Rectal smooth muscle tissue (tissue), 1 donor: Measurements from ENCODE around the gene TSG101.

Experiments
- H3K27ac ChIP-seq: one replicate; pipeline ENCODE4 v1.7.0; 2013; ENCODE audit warnings: low read depth, low read length, inconsistent platforms
- H3K27me3 ChIP-seq: one replicate; pipeline ENCODE4 v1.7.0; 2013; ENCODE audit warnings: low read length; ENCODE audit not compliant: control insufficient read depth, insufficient read depth
- H3K36me3 ChIP-seq: one replicate; pipeline ENCODE4 v1.7.0; 2013; ENCODE audit warnings: low read length; ENCODE audit not compliant: control insufficient read depth, insufficient read depth
- H3K4me1 ChIP-seq: one replicate; pipeline ENCODE4 v1.7.0; 2013; ENCODE audit warnings: low read length; ENCODE audit not compliant: control insufficient read depth, insufficient read depth
- H3K4me3 ChIP-seq: one replicate; pipeline ENCODE4 v1.7.0; 2013; ENCODE audit warnings: low read length
- H3K9ac ChIP-seq: one replicate; pipeline ENCODE4 v1.7.0; 2013; ENCODE audit warnings: low read length

TSG101 gene

DNA sequence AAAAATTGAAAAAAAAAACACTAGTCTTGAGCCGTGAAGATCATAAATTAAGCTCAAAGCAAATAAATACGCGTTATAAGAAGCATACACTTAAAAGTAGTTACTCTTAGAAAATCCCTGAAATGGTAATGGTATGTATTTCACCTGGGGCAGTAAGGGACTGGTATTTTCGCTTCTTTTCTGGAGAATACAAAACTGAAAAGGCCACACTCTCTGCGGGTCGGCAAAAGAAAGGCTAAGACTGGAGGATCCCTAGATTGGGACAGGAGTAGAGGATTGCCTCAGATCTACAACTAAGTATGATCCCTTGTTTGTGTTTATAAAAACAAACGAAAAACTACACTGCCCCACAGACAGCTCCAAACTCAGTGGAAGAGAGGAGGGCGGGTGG lies 617 bp downstream of the TSG101 start:
- H3K36me3 ChIP-seq = peaks cover 2% of the 10 kb centered on the region
- H3K27ac ChIP-seq = peak overlapping the region; percentile 98
- H3K27me3 ChIP-seq = no peaks in the 10 kb centered on the region
- peak overlapping the region; percentile 99 for H3K9ac ChIP-seq
- H3K4me1 ChIP-seq = peaks cover 5% of the 10 kb centered on the region
- H3K4me3 ChIP-seq = peak overlapping the region; percentile 99

DNA sequence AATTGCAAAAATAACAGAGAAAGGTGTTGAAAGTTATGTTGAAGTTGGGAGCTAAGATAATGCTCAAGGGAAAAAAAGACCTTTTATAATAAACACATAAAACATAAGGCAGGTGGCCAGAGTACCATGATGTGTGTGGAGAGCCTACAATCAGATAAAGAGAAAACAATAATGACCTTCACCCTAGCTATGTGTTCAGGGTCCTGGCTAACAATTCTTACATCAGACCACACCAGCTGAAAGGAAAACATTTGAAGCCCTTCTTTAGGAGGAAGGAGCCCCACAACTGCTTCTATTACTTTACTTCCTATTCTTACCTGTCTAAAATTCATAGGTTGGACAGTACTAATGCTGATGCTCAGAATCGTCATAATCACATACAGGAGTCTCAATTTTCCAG lies 2.5 kb downstream of the TSG101 start:
- Histone ChIP-seq H3K4me1 (peaks cover 5% of the 10 kb centered on the region), H3K4me3 (no peak overlapping the region), H3K27me3 (no peaks in the 10 kb centered on the region), H3K9ac (no peak overlapping the region), H3K36me3 (peaks cover 2% of the 10 kb centered on the region), H3K27ac (no peak overlapping the region)

- H3K4me1 ChIP-seq = peaks cover 5% of the 10 kb centered on the region
- H3K27ac ChIP-seq = no peak overlapping the region
- H3K4me3 ChIP-seq = no peak overlapping the region
- H3K27me3 ChIP-seq = no peaks in the 10 kb centered on the region
- H3K9ac ChIP-seq = no peak overlapping the region
- H3K36me3 ChIP-seq = peaks cover 5% of the 10 kb centered on the region
Observed at GRCh38 chr11:18523084-18523483, 3.7 kb downstream of the TSG101 start.

DNA sequence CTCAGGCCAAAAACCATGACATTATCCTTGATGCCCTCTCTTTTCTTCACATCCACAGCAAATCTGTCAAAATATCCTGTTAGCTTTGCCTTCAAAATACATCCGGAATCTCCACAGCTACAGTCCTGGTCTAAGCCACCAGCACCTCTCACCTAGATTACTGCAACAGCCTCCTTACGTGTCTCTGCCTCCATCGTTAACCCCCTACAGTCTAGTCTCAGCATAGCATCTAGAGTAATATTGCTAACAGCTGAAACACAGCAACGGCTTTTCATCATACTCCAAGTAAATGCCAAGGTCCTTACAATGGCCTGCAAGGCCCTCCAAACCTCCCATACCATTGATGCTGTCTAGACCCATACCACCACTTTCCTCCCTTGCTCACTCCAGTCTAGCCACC lies 4.4 kb downstream of the TSG101 start:
- peaks cover 5% of the 10 kb centered on the region for H3K36me3 ChIP-seq
- H3K4me3 ChIP-seq = no peak overlapping the region
- H3K9ac ChIP-seq = no peak overlapping the region
- H3K27ac ChIP-seq = no peak overlapping the region
- H3K4me1 ChIP-seq = peaks cover 2% of the 10 kb centered on the region
- no peaks in the 10 kb centered on the region for H3K27me3 ChIP-seq

DNA sequence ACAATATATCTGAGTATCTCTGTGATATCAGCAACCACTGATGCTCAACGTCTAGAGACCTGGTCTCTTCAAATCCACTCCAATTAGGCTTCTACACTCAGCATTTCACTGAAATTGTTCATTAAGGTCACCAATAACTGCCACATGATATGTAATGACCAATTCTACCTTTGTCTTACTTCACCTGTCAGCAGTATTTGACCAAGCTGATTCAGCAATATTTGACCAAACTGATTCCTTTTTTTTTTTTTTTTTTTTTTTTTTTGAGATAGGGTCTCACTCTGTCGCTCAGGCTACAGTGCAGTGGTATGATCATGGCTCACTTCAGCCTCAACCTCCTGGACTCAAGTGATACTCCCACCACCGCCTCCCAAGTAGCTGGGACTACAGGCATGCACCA lies 5.6 kb downstream of the TSG101 start:
- H3K36me3 ChIP-seq = peaks cover 5% of the 10 kb centered on the region
- H3K9ac ChIP-seq = no peak overlapping the region
- H3K4me1 ChIP-seq = no peaks in the 10 kb centered on the region
- no peaks in the 10 kb centered on the region for H3K27me3 ChIP-seq
- no peak overlapping the region for H3K4me3 ChIP-seq
- H3K27ac ChIP-seq = no peak overlapping the region

DNA sequence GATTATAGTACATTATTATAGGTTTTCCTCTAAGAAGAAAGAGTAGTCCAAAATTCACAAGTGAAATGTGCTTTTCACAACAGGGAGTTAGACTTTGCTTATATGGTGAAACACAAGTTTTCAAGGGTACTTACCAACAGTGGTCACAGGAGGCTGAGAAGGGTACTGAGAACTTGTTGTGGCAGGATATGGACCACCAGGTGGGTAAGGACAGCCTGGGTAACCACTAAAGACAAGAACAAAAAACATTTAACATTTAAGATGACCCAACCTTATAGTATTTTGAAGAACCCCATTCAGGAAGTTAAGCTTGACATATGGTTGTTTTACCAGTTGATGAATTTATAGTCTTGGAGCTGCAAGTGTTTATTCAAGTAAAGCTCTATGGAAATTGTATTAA lies 24.4 kb downstream of the TSG101 start:
- no peaks in the 10 kb centered on the region for H3K4me1 ChIP-seq
- H3K27ac ChIP-seq = no peak overlapping the region
- H3K9ac ChIP-seq = no peak overlapping the region
- peaks cover 9% of the 10 kb centered on the region for H3K36me3 ChIP-seq
- no peaks in the 10 kb centered on the region for H3K27me3 ChIP-seq
- no peak overlapping the region for H3K4me3 ChIP-seq

- Histone ChIP-seq H3K9ac (no peak overlapping the region), H3K4me1 (no peaks in the 10 kb centered on the region), H3K4me3 (no peak overlapping the region), H3K27me3 (no peaks in the 10 kb centered on the region), H3K27ac (no peak overlapping the region), H3K36me3 (peaks cover 8% of the 10 kb centered on the region)
Observed at GRCh38 chr11:18501629-18502028, 25.1 kb downstream of the TSG101 start.

- Histone ChIP-seq H3K4me1 (no peaks in the 10 kb centered on the region), H3K9ac (no peak overlapping the region), H3K4me3 (no peak overlapping the region), H3K27me3 (no peaks in the 10 kb centered on the region), H3K27ac (no peak overlapping the region), H3K36me3 (peaks cover 9% of the 10 kb centered on the region)
Observed at GRCh38 chr11:18498039-18498438, 28.7 kb downstream of the TSG101 start.

- H3K36me3 ChIP-seq = peaks cover 4% of the 10 kb centered on the region
- H3K27ac ChIP-seq = no peak overlapping the region
Observed at GRCh38 chr11:18495703-18496102, 31.0 kb downstream of the TSG101 start.

DNA sequence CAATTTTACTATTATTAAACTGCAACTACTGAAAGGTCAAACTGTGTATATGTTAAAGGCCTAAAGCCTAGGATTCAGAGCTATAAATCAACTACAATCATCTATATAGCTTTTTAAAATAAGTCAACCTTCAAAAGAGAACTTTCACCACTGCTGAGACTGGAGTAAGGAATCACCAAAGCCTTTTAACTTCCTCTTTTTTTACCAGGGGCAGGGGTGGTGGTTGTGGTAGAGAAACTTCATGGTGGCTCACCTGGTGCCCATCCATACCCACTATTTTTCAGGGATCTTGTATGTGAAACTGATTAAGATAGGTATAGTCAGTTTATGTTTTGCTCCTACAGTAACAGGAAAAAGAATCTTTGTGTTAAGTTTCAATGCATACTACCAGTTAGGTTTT lies 31.5 kb downstream of the TSG101 start:
- no peak overlapping the region for H3K4me3 ChIP-seq
- no peak overlapping the region for H3K9ac ChIP-seq
- peaks cover 6% of the 10 kb centered on the region for H3K36me3 ChIP-seq
- no peak overlapping the region for H3K27ac ChIP-seq
- H3K27me3 ChIP-seq = no peaks in the 10 kb centered on the region
- no peaks in the 10 kb centered on the region for H3K4me1 ChIP-seq

More at GRCh38 chr11:18495703-18496102, 31.0 kb downstream of the TSG101 start:
- H3K27me3 ChIP-seq = no peaks in the 10 kb centered on the region
- no peaks in the 10 kb centered on the region for H3K4me1 ChIP-seq
- no peak overlapping the region for H3K4me3 ChIP-seq
- no peak overlapping the region for H3K9ac ChIP-seq

- Histone ChIP-seq H3K4me3 (no peak overlapping the region), H3K36me3 (peaks cover 12% of the 10 kb centered on the region), H3K27ac (no peak overlapping the region), H3K4me1 (no peaks in the 10 kb centered on the region), H3K27me3 (no peaks in the 10 kb centered on the region), H3K9ac (no peak overlapping the region)
Observed at GRCh38 chr11:18493310-18493709, 33.4 kb downstream of the TSG101 start.

- no peak overlapping the region for H3K27ac ChIP-seq
- H3K9ac ChIP-seq = no peak overlapping the region
- no peaks in the 10 kb centered on the region for H3K27me3 ChIP-seq
Observed at GRCh38 chr11:18492888-18493287, 33.9 kb downstream of the TSG101 start.

DNA sequence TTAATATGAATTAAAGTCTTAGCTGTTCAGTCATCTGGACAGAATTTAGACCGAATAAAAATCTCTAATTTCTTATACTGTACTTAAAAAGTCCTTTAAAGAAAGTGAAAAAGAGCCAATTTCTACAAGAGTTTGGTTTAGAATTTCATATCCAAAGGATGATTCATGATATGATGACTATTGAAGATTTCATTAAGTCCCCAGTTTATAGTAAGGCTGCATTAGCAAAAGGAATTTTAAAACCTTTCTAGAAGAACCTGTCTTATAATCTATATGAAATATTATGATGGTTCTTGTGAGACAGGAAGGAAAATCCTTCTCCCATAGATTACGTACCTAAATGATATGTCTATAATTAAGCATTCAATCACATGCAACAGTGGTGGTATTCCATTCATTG lies 34.8 kb downstream of the TSG101 start:
- Histone ChIP-seq H3K36me3 (peaks cover 12% of the 10 kb centered on the region), H3K4me3 (no peak overlapping the region), H3K9ac (no peak overlapping the region), H3K27me3 (no peaks in the 10 kb centered on the region), H3K4me1 (no peaks in the 10 kb centered on the region), H3K27ac (no peak overlapping the region)

More at GRCh38 chr11:18492888-18493287, 33.9 kb downstream of the TSG101 start:
- H3K4me1 ChIP-seq = no peaks in the 10 kb centered on the region
- no peak overlapping the region for H3K4me3 ChIP-seq
- H3K36me3 ChIP-seq = peaks cover 12% of the 10 kb centered on the region
